AG20443 (cell line): ENCODE measurements around the gene ACO2.

Experiments
- DNase-seq: peaks from one replicate; pipeline ENCODE4 v3.0.0; 2012; ENCODE audit warnings: low spot score, mixed read lengths

Gene ACO2

GRCh38 chr22:41523464-41524221 is 54.7 kb downstream of the ACO2 start:
- peak; percentile 66 for DNase-seq

- DNase-seq = peak; percentile 43
Measured at GRCh38 chr22:41524251-41524661, 55.3 kb downstream of the ACO2 start.

GRCh38 chr22:41524809-41525449 is 56.0 kb downstream of the ACO2 start:
- DNase-seq = no peak

GRCh38 chr22:41525450-41526225 is 56.7 kb downstream of the ACO2 start:
- no peak for DNase-seq

GRCh38 chr22:41526226-41526829 is 57.4 kb downstream of the ACO2 start:
- DNase-seq = no peak

GRCh38 chr22:41526830-41527799 is 58.2 kb downstream of the ACO2 start:
- peak; percentile 85 for DNase-seq

GRCh38 chr22:41528132-41528766 is 59.3 kb downstream of the ACO2 start:
- DNase-seq = no peak

- DNase-seq = no peak
Measured at GRCh38 chr22:41528938-41529561, 60.1 kb downstream of the ACO2 start.

- no peak for DNase-seq
Measured at GRCh38 chr22:41530890-41531714, 62.2 kb downstream of the ACO2 start.

GRCh38 chr22:41531715-41532477 is 63.0 kb downstream of the ACO2 start:
- no peak for DNase-seq

GRCh38 chr22:41532908-41533825 is 64.2 kb downstream of the ACO2 start:
- peak; percentile 76 for DNase-seq

GRCh38 chr22:41534219-41534618 is 65.3 kb downstream of the ACO2 start:
- DNase-seq = no peak

GRCh38 chr22:41535244-41535643 is 66.3 kb downstream of the ACO2 start:
- DNase-seq = no peak

GRCh38 chr22:41537203-41537602 is 68.3 kb downstream of the ACO2 start:
- no peak for DNase-seq

- no peak for DNase-seq
Measured at GRCh38 chr22:41538583-41538982, 69.7 kb downstream of the ACO2 start.

GRCh38 chr22:41539146-41540005 is 70.5 kb downstream of the ACO2 start:
- DNase-seq = no peak

GRCh38 chr22:41540006-41540315 is 71.0 kb downstream of the ACO2 start:
- no peak for DNase-seq
